AG10803 (cell line): ENCODE measurements around the gene INTS14.

Experiments used
- DNase-seq: peaks from one replicate; pipeline ENCODE4 v3.0.0; 2010; ENCODE audit warnings: low read depth
- H3K4me3 ChIP-seq: 2 replicates; pipeline ENCODE4 v1.5.1; 2011; ENCODE audit warnings: mild to moderate bottlenecking, low read length, control low read depth
- CTCF ChIP-seq: conservative IDR thresholded peaks from 2 replicates; pipeline ENCODE4 v1.5.1; 2011; ENCODE audit warnings: mild to moderate bottlenecking, low read length, control low read depth, inconsistent platforms

INTS14 gene

GRCh38 chr15:65603134-65603533 lies 7.8 kb downstream of the INTS14 start:
- TF ChIP-seq CTCF, result no peak

GRCh38 chr15:65599677-65600076 lies 11.3 kb downstream of the INTS14 start:
- TF ChIP-seq CTCF, result no peak
- DNase-seq, result no peak
- no peak overlapping the region for H3K4me3 ChIP-seq

More at GRCh38 chr15:65603134-65603533, 7.8 kb downstream of the INTS14 start:
- no peak overlapping the region for H3K4me3 ChIP-seq
- DNase-seq, result no peak

GRCh38 chr15:65598468-65598867 lies 12.5 kb downstream of the INTS14 start:
- H3K4me3 ChIP-seq, result no peak overlapping the region
- DNase-seq, result no peak
- no peak for TF ChIP-seq CTCF

GRCh38 chr15:65595960-65596359 lies 15.0 kb downstream of the INTS14 start:
- DNase-seq, result no peak
- peak; percentile 32 for TF ChIP-seq CTCF

GRCh38 chr15:65587094-65587493 lies 23.8 kb downstream of the INTS14 start:
- no peak for DNase-seq
- TF ChIP-seq CTCF, result no peak

More at GRCh38 chr15:65595960-65596359, 15.0 kb downstream of the INTS14 start:
- no peak overlapping the region for H3K4me3 ChIP-seq

GRCh38 chr15:65584241-65584640 lies 26.7 kb downstream of the INTS14 start:
- TF ChIP-seq CTCF, result no peak
- no peak for DNase-seq
- H3K4me3 ChIP-seq, result no peak overlapping the region

More at GRCh38 chr15:65587094-65587493, 23.8 kb downstream of the INTS14 start:
- H3K4me3 ChIP-seq, result no peak overlapping the region

- DNase-seq, result peak; percentile 43
- no peak overlapping the region for H3K4me3 ChIP-seq
- TF ChIP-seq CTCF, result no peak
Observed at GRCh38 chr15:65583701-65584100, 27.2 kb downstream of the INTS14 start.
